ENCODE results near the gene SLC22A2. TPM values are rescaled to one million over a fixed set of nuclear protein-coding genes. Genes with fewer than 3 reads are reported as not detected.

SLC22A2 gene
- total RNA-seq, 1 donor from 2014 or later, result not detected

DNA sequence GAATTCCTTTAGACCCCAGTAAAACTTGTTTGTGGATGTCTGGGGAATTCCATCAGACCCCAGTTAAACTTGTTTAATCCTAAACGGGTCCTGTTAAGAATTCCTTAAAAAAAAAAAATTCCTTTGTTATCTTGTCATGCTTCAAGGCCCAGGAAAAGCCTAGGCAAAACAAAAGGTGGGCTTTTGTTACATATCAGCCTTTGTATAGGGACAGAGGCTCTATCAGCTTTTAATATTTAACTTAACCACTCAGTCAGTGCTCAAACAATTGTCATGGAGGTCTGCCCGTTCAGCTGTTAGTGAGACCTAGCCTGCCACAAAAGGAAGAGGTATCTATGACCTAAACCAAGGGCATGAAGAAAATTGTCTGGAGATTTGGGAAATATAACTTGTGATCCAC lies 83.9 kb downstream of the SLC22A2 start:
- H3K4me3 Mint-ChIP-seq, result no peak overlapping the region
- Histone ChIP-seq H3K79me2 (ENCODE audit: low read depth) (no peaks in the 10 kb centered on the region), H3K4me2 (peak overlapping the region; percentile 8), H3K4me3 (no peak overlapping the region), H2AFZ (replicated peaks) (no peak overlapping the region), H3K4me1 (peaks cover 6% of the 10 kb centered on the region), H3F3A (ENCODE audit: low read depth) (no peaks in the 10 kb centered on the region), H3K9ac (no peak overlapping the region), H3K27me3 (no peaks in the 10 kb centered on the region), H3K36me3 (no peaks in the 10 kb centered on the region), H4K20me1 (ENCODE audit: low read depth) (no peaks in the 10 kb centered on the region), H3K9me3 (ENCODE audit: low read depth) (no peaks in the 10 kb centered on the region), H3K27ac (no peak overlapping the region)
- no peaks in the 10 kb centered on the region for H3K9me3 Mint-ChIP-seq
- H3K27ac Mint-ChIP-seq, result no peak overlapping the region
- peak; percentile 48 for DNase-seq (ENCODE audit: low spot score)
- H3K4me1 Mint-ChIP-seq, result peaks cover 6% of the 10 kb centered on the region
- peaks cover 2% of the 10 kb centered on the region for H3K27me3 Mint-ChIP-seq (ENCODE audit: insufficient read depth, low read depth)
- H3K36me3 Mint-ChIP-seq, result peaks cover 1% of the 10 kb centered on the region
- TF ChIP-seq, protein P1, sequence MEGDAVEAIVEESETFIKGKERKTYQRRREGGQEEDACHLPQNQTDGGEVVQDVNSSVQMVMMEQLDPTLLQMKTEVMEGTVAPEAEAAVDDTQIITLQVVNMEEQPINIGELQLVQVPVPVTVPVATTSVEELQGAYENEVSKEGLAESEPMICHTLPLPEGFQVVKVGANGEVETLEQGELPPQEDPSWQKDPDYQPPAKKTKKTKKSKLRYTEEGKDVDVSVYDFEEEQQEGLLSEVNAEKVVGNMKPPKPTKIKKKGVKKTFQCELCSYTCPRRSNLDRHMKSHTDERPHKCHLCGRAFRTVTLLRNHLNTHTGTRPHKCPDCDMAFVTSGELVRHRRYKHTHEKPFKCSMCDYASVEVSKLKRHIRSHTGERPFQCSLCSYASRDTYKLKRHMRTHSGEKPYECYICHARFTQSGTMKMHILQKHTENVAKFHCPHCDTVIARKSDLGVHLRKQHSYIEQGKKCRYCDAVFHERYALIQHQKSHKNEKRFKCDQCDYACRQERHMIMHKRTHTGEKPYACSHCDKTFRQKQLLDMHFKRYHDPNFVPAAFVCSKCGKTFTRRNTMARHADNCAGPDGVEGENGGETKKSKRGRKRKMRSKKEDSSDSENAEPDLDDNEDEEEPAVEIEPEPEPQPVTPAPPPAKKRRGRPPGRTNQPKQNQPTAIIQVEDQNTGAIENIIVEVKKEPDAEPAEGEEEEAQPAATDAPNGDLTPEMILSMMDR (IDR thresholded peaks at IDR 0.05), result no peak
- TF ChIP-seq EZH2 (IDR thresholded peaks at IDR 0.05) (no peak), EZH2phosphoT487 (IDR thresholded peaks at IDR 0.05) (no peak)

DNA sequence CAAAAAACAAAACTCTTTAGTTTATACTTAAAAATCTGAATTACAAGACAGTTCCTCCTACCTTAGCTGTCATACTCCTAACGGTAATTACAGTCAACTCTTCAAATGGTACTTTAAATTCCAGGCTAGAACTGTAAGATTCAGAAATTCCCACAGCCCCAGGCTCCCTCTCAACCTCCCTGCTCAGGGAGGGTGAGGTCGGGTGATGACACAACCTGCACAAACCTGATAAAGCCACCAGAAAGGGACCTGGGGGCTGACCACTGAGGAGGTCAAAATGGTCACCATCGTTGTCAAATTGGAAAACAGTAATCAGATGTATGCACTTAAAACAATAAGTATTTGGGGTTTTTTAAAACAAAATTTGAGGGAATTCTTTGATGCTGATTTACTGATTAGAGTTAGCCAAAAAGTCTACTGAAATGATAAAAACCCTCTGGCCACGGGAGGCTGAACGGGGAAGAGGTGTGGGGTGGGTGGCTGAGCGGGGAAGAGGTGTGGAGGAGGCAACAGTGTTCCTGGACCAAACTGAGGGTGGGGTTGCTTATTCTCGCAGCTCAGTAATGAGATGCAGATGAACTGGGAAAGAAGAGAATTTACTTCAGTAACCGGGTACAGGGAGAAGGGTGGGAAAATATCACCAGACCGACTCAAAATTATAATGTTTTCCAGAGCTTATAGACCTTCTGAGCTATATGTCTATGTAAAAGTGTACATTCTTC lies 84.7 kb downstream of the SLC22A2 start:
- no peak overlapping the region for H3K4me3 Mint-ChIP-seq
- H3K4me1 Mint-ChIP-seq, result peaks cover 6% of the 10 kb centered on the region
- no peak overlapping the region for H3K27ac Mint-ChIP-seq
- H4K20me1 ChIP-seq (ENCODE audit: low read depth), result no peaks in the 10 kb centered on the region
- H3K36me3 ChIP-seq, result no peaks in the 10 kb centered on the region
- H3K4me3 ChIP-seq, result no peak overlapping the region
- no peak overlapping the region for H3K27ac ChIP-seq
- H3K4me1 ChIP-seq, result peaks cover 6% of the 10 kb centered on the region
- no peaks in the 10 kb centered on the region for H3K27me3 ChIP-seq
- H3K9me3 Mint-ChIP-seq, result no peaks in the 10 kb centered on the region
- no peaks in the 10 kb centered on the region for H3K9me3 ChIP-seq (ENCODE audit: low read depth)
- H3K36me3 Mint-ChIP-seq, result peaks cover 1% of the 10 kb centered on the region
- H2AFZ ChIP-seq (replicated peaks), result no peak overlapping the region
- H3F3A ChIP-seq (ENCODE audit: low read depth), result no peaks in the 10 kb centered on the region
- no peak overlapping the region for H3K4me2 ChIP-seq
- no peak for TF ChIP-seq EZH2 (IDR thresholded peaks at IDR 0.05)
- no peak for TF ChIP-seq EZH2phosphoT487 (IDR thresholded peaks at IDR 0.05)
- TF ChIP-seq, protein P1 (IDR thresholded peaks at IDR 0.05), result no peak
- H3K27me3 Mint-ChIP-seq (ENCODE audit: insufficient read depth, low read depth), result peaks cover 2% of the 10 kb centered on the region
- no peak overlapping the region for H3K9ac ChIP-seq
- DNase-seq (ENCODE audit: low spot score), result no peak
- no peaks in the 10 kb centered on the region for H3K79me2 ChIP-seq (ENCODE audit: low read depth)

DNA sequence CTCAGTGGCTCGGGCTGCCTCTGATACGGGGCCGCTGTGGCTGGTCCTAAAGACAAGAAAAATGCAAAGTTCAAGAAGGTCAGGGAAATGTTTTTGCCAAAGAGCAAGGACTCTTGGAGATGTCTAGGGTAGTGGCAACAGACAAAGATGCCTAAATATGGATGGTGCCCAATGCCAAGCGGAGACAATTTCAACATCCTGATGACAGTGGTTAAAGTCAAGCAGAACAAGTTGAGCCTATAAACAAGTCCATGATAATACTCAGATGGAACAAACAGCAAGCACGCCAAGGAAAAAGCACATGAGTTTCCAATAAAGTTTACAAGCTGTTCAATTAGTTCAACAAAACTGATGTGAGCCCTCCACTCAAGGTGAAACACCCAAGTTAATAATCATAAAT lies 85.9 kb downstream of the SLC22A2 start:
- Mint-ChIP-seq H3K4me1 (peaks cover 7% of the 10 kb centered on the region), H3K36me3 (peaks cover 1% of the 10 kb centered on the region), H3K4me3 (no peak overlapping the region), H3K27me3 (ENCODE audit: insufficient read depth, low read depth) (peaks cover 2% of the 10 kb centered on the region), H3K27ac (no peak overlapping the region), H3K9me3 (no peaks in the 10 kb centered on the region)
- Histone ChIP-seq H3K4me3 (no peak overlapping the region), H3K27me3 (no peaks in the 10 kb centered on the region), H3K9ac (no peak overlapping the region), H3K79me2 (ENCODE audit: low read depth) (no peaks in the 10 kb centered on the region), H3K9me3 (ENCODE audit: low read depth) (no peaks in the 10 kb centered on the region), H3K27ac (no peak overlapping the region), H3K4me1 (peaks cover 10% of the 10 kb centered on the region), H4K20me1 (ENCODE audit: low read depth) (no peaks in the 10 kb centered on the region), H3F3A (ENCODE audit: low read depth) (no peaks in the 10 kb centered on the region), H2AFZ (replicated peaks) (no peak overlapping the region), H3K36me3 (no peaks in the 10 kb centered on the region), H3K4me2 (no peak overlapping the region)
- DNase-seq (ENCODE audit: low spot score), result no peak
- no peak for TF ChIP-seq EZH2phosphoT487 (IDR thresholded peaks at IDR 0.05)
- TF ChIP-seq, protein P1 (IDR thresholded peaks at IDR 0.05), result no peak
- TF ChIP-seq EZH2 (IDR thresholded peaks at IDR 0.05), result no peak
